GM12864 (cell line): Measurements from ENCODE around the gene EIF1B.

ENCODE experiments used
- DNase-seq: peaks from one replicate; pipeline ENCODE4 v3.0.0-alpha.2; 2011; ENCODE audit warnings: low read depth
- H3K4me3 ChIP-seq: 2 replicates; pipeline ENCODE4 v1.5.1; 2011; ENCODE audit warnings: mild to moderate bottlenecking, low read depth, low read length, control low read depth
- TF ChIP-seq, protein P1 (sequence below): IDR thresholded peaks from 2 replicates; pipeline ENCODE4 v1.5.1; 2011; ENCODE audit warnings: low read depth, mild to moderate bottlenecking, moderate library complexity, low read length, control low read depth, inconsistent platforms; ENCODE audit errors: missing control alignments

Gene EIF1B

DNA sequence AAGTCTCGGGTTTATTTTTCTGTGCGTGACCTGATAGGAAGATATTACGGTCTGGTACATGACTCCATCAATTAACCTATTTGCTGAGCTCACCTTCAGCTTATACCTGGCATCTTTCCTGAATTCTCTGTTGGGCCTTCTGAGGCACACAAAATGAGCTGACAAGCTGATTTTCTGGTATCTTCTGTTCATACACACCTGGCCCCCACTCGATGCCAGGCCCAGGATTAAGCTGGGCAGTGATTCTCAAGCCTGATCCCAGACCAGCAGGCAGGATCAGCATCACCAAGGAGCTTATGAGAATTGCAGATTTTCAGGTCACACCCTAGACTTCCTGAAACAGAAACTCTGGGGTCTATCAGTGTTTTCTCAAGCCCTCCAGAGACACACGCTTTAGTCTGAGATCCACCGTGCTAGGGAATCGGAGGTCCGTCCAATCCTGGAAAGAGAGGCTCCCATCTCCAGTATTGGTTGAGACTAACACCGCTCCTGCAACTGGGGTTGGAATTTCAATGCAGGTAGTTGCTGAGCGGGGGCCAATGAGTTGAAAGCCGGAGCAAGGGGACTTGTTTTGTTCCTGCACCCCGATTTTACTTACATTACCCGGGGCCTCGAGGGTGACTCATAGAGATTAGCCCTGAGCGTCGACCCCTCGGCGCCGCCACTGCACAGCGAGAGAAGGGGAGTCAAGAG, 636 bp upstream of the EIF1B start:
- TF ChIP-seq, protein P1, sequence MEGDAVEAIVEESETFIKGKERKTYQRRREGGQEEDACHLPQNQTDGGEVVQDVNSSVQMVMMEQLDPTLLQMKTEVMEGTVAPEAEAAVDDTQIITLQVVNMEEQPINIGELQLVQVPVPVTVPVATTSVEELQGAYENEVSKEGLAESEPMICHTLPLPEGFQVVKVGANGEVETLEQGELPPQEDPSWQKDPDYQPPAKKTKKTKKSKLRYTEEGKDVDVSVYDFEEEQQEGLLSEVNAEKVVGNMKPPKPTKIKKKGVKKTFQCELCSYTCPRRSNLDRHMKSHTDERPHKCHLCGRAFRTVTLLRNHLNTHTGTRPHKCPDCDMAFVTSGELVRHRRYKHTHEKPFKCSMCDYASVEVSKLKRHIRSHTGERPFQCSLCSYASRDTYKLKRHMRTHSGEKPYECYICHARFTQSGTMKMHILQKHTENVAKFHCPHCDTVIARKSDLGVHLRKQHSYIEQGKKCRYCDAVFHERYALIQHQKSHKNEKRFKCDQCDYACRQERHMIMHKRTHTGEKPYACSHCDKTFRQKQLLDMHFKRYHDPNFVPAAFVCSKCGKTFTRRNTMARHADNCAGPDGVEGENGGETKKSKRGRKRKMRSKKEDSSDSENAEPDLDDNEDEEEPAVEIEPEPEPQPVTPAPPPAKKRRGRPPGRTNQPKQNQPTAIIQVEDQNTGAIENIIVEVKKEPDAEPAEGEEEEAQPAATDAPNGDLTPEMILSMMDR: no peak
- H3K4me3 ChIP-seq: peak overlapping the region; percentile 92
- no peak for DNase-seq

DNA sequence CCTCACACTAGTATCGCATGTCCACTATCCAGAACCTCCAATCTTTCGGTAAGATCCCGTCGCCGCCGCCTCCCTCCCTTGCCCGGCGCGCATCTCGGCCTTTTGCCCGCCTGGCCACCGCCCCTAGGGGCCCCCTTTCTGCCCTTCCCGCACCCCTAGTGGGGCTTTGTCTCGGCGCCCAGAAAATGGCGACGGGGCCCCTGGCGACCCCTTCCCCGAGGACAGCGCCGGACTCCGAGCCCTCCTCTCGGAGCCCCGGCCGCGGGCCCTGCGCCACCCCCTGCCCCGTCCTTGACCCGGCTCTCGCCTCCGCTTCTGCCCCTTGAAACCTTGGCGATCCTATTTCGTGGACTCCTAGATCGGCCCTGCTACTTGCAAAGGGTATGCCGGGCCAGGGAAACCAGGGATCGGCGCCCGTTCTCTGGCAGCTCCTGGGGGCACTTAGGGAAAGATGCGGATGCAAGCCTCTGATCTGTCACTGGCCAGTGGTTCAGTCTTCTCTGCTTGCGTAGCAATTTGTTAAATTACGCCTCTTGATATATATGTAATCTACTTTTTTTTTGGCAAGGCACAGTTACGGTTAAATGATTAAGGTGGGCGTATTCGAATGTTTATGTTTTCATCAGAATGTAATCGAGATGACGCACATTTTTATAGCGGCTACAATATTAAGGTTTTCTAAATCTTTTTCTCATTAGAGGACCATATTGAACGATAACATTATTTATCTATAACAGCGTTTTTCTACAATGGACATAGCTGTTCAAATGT, 603 bp downstream of the EIF1B start:
- no peak for DNase-seq

DNA sequence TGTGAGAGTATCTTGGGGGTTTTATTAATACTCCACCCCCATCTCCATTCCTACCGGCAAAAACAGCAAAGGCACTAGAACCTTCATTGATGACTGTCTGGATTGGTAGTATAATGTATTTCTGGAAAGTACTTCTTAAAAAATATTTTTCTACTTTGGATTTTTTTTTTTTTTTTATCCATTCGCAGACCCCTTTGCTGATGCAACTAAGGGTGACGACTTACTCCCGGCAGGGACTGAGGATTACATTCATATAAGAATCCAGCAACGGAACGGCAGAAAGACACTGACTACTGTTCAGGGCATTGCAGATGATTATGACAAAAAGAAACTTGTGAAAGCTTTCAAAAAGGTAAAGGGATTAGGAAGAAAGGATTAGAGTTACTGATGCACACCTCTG, 1.2 kb downstream of the EIF1B start:
- no peak for DNase-seq
- TF ChIP-seq, protein P1: no peak
- H3K4me3 ChIP-seq: peak overlapping the region; percentile 92

More for the DNA sequence above, 603 bp downstream of the EIF1B start:
- peak overlapping the region; percentile 92 for H3K4me3 ChIP-seq
- TF ChIP-seq, protein P1: no peak

DNA sequence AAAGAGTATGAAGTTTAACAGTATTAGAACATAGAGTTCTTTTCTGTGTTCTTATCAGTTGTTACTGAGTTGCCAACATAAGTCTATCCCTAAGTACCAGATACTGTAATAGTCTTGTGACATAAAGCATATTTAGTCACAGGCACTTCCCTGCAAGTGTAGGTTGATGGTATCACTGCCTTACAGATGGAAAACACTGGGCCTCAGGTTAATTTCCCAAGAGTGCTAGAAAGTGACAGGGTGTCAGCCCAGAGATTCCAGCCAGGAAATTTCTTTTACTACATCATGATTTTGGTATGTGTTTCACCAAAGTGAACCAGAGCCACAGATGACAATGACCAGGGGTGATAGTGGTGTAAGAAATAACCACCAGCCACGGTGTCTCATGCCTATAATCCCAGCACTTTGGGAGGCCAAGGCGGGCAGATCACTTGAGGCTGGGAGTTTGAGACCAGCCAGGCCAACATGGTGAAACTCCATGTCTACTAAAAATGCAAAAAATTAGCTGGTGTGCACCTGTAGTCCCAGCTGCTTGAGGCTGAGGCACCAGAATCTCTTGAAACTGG, 3.2 kb downstream of the EIF1B start:
- no peak for DNase-seq
- H3K4me3 ChIP-seq: no peak overlapping the region
- TF ChIP-seq, protein P1: no peak

DNA sequence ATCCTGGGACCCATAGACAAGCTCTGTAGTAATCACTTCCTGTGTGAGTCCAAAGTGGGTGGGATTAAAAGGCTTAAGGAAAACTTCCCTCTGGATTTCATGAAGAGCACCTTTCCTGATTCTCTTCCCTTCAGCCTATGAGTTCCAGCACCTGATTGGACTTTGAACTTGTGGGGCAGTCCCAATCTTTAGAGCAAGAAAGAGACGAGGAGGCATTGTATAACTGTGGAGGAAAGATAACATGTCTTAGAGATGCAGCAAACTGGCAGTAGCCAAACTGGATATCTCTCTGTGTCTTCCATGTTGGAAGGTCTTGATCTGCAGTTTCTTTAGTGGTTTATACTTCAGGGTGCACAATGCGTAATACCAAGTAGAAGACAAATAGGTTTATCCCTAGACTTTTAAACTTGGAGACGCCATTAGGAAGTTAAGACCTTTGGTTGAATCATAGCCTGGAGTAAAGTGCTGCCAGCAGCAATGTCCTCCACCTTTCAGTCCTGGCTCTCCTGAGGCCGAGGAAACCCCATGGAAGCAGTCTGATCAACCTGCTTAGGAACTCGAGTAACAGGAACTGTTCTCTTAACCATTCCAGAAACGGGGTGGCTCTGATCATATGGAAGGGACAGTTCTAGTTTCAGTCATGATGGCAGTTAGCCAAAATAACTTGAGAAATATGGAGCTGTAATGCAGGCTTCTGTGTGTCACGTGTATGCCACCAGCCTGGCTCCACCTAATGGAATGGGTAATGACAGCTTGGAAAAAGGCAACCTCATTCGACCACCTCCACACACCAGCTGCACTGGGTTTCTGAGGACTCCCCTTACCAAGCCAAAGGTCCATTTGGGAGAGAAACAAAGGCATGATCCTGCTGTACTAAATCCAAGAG, 4.7 kb downstream of the EIF1B start:
- DNase-seq: no peak
- H3K4me3 ChIP-seq: no peak overlapping the region
- TF ChIP-seq, protein P1: no peak

DNA sequence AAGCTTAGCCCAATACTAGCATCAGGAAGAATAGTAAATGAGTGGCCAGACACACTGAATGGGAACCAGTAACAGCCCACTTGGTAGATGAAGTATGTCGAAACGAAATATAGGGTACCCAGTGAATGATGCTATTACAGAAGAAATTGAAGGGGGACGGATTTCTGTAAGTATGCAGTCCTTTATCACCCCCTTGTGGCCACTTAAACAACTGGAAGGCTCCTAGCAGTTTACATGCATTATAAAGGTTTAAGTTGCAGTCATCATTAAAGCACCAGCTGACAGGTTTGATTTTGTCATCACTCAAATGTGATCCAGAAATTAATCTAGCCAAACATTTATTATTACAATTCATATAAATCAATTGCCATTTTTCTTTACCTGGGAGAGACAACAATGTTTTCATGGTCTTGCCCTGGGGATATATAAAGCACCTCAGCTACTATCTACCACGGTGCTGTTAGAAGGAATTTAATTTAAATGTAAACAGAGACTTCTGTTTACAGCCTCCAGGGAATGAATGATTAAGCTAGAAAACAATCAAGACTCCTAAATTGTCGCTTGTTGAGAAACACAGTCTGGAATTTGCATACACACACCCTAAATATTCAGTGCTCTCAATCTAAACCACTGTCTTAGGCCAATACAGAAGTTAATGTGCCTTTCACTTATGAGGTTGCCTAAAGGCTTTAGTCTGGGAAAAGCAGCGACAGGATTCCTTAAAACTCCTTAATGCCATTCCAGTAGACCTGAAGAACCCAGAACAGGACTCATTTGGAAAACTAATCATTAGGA, 7.8 kb downstream of the EIF1B start:
- TF ChIP-seq, protein P1: peak; percentile 79
- peak; percentile 29 for DNase-seq
- no peak overlapping the region for H3K4me3 ChIP-seq
